Neuronal stem cell (in vitro differentiated cells): ENCODE results near the gene WDR86.

Experiments
- DNase-seq: peaks from one replicate; pipeline ENCODE4 v3.0.0-alpha.2; 2013; ENCODE audit warnings: low spot score
- H2AFZ ChIP-seq: one replicate; pipeline ENCODE4 v1.6.1; 2013; ENCODE audit warnings: mild to moderate bottlenecking, low read length, inconsistent platforms
- H2AK5ac ChIP-seq: 2 replicates; pipeline ENCODE4 v1.6.1; 2013; ENCODE audit warnings: low read depth, mild to moderate bottlenecking, inconsistent platforms, low read length, moderate library complexity, mixed read lengths
- H2BK120ac ChIP-seq: 2 replicates; pipeline ENCODE4 v1.6.1; 2013; ENCODE audit warnings: low read depth, mild to moderate bottlenecking, inconsistent platforms, low read length, moderate library complexity, mixed read lengths
- H2BK12ac ChIP-seq: one replicate; pipeline ENCODE4 v1.6.1; 2013; ENCODE audit warnings: low read length, inconsistent platforms
- H2BK15ac ChIP-seq: 2 replicates; pipeline ENCODE4 v1.6.1; 2013; ENCODE audit warnings: mild to moderate bottlenecking, low read length, inconsistent platforms, mixed read lengths
- H2BK5ac ChIP-seq: one replicate; pipeline ENCODE4 v1.6.1; 2013; ENCODE audit warnings: inconsistent platforms, mild to moderate bottlenecking, low read length, moderate library complexity
- H3K14ac ChIP-seq: one replicate; pipeline ENCODE4 v1.6.1; 2013; ENCODE audit warnings: low read length, inconsistent platforms
- H3K18ac ChIP-seq: 2 replicates; pipeline ENCODE4 v1.6.1; 2013; ENCODE audit warnings: low read length, inconsistent platforms
- H3K23ac ChIP-seq: 2 replicates; pipeline ENCODE4 v1.6.1; 2013; ENCODE audit warnings: low read depth, mild to moderate bottlenecking, mixed read lengths, low read length, inconsistent platforms; ENCODE audit not compliant: poor library complexity
- H3K27ac ChIP-seq: replicated peaks from 3 replicates; pipeline ENCODE4 v1.5.1; 2013; ENCODE audit warnings: low read length, inconsistent platforms
- H3K27me3 ChIP-seq, 3 experiments: 2 replicates each; pipeline ENCODE4 v1.6.1; 2013; ENCODE audit warnings: low read length in 3 of 3, mild to moderate bottlenecking in 2 of 3, inconsistent platforms in 1 of 3, low read depth in 1 of 3, mixed read lengths in 1 of 3, moderate library complexity in 1 of 3; ENCODE audit not compliant: control insufficient read depth in 3 of 3, insufficient read depth in 3 of 3
- H3K36me3 ChIP-seq, 2 donors: replicated peaks in 1 of 2; 2 replicates each; pipeline ENCODE4 v1.6.1; 2013; ENCODE audit warnings: low read length in 2 of 2; ENCODE audit not compliant: control insufficient read depth in 2 of 2, insufficient read depth in 2 of 2
- H3K4ac ChIP-seq: 2 replicates; pipeline ENCODE4 v1.6.1; 2013; ENCODE audit warnings: inconsistent platforms, mild to moderate bottlenecking, low read length, moderate library complexity
- H3K4me1 ChIP-seq, 2 donors: 1 replicate in 1 of 2; 2 replicates in 1 of 2; pipeline ENCODE4 v1.6.1; 2013; ENCODE audit warnings: low read length in 2 of 2, low read depth in 1 of 2; ENCODE audit not compliant: control insufficient read depth in 2 of 2, insufficient read depth in 1 of 2
- H3K4me2 ChIP-seq: one replicate; pipeline ENCODE4 v1.6.1; 2013; ENCODE audit warnings: mild to moderate bottlenecking, low read length, inconsistent platforms; ENCODE audit not compliant: insufficient read depth, poor library complexity, severe bottlenecking
- H3K4me3 ChIP-seq, 2 donors: 2 replicates each; pipeline ENCODE4 v1.5.1; 2013; ENCODE audit warnings: low read length in 2 of 2, mild to moderate bottlenecking in 2 of 2, inconsistent platforms in 1 of 2, moderate library complexity in 1 of 2
- H3K79me1 ChIP-seq: one replicate; pipeline ENCODE4 v1.6.1; 2013; ENCODE audit warnings: low read depth, mild to moderate bottlenecking, inconsistent platforms, low read length, moderate library complexity
- H3K9ac ChIP-seq: one replicate; pipeline ENCODE4 v1.6.1; 2013; ENCODE audit warnings: mild to moderate bottlenecking, low read depth, low read length, inconsistent platforms; ENCODE audit not compliant: poor library complexity
- H3K9me3 ChIP-seq, 2 donors: replicated peaks in 1 of 2; 2 replicates each; pipeline versions ENCODE3 to v1.6.1; 2013; ENCODE audit warnings: low read length in 2 of 2, mild to moderate bottlenecking in 2 of 2, inconsistent platforms in 1 of 2, low read depth in 1 of 2, mixed read lengths in 1 of 2, moderate library complexity in 1 of 2; ENCODE audit not compliant: control insufficient read depth in 2 of 2, insufficient read depth in 1 of 2
- H4K8ac ChIP-seq: one replicate; pipeline ENCODE4 v1.6.1; 2013; ENCODE audit warnings: low read depth, mild to moderate bottlenecking, inconsistent platforms, low read length, moderate library complexity
- H4K91ac ChIP-seq: one replicate; pipeline ENCODE4 v1.6.1; 2013; ENCODE audit warnings: low read length, low read depth, mild to moderate bottlenecking, inconsistent platforms; ENCODE audit not compliant: poor library complexity
- WGBS, 2 donors: extraction: QIAGEN DNeasy Blood & Tissue Kit; methylation state at CpG; one replicate each; pipeline ENCODE4 v1.1.7; 2013; ENCODE audit warnings: missing lambda C conversion rate in 2 of 2, mixed read lengths in 1 of 2; ENCODE audit not compliant: insufficient read length in 2 of 2, insufficient replicate concordance in 1 of 2; ENCODE audit errors: extremely low coverage in 2 of 2; 5-methylcytosine and 5-hydroxymethylcytosine counted together

Gene WDR86

DNA sequence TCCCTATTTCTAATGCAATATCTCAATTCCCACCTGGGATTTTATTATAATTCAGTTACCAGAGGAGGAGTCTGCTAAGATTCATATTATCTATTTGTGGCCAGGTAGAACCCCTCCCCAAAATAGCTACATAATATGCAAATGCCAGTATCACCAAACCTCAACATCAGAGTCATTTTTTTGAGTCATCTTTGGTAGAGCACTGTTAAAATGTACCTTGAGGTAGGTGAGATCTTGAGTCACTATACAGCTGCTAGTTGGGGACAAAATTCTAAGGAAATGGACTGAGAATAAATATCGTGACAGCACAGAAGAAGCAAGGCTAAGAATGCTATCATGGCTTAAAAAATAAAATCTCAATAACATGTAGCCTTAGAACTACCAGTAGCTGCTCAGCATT lies 34.8 kb upstream of the WDR86 start:
- Histone ChIP-seq H3K4me2 (no peak overlapping the region), H2BK5ac (no peak overlapping the region), H3K18ac (no peak overlapping the region), H4K8ac (no peak overlapping the region), H3K23ac (no peak overlapping the region), H3K79me1 (no peaks in the 10 kb centered on the region), H3K4ac (no peak overlapping the region), H2BK120ac (no peak overlapping the region), H3K9ac (no peak overlapping the region), H2BK12ac (no peak overlapping the region), H3K9me3 (peaks cover 0 to 3% of the 10 kb centered on the region in 2 donors), H3K27me3 (peaks cover 0 to 39% (median 17%) of the 10 kb centered on the region in 3 experiments), H3K14ac (no peak overlapping the region), H3K36me3 (no peaks in the 10 kb centered on the region), H2AFZ (no peak overlapping the region), H3K27ac (no peak overlapping the region), H4K91ac (no peak overlapping the region), H2BK15ac (no peak overlapping the region), H3K4me3 (no peak overlapping the region), H2AK5ac (no peak overlapping the region), H3K4me1 (peaks cover 6 to 7% of the 10 kb centered on the region in 2 donors)
- DNase-seq = no peak
- no CpG with 5 or more reads among the region's 1 CpG for WGBS, 2 donors

DNA sequence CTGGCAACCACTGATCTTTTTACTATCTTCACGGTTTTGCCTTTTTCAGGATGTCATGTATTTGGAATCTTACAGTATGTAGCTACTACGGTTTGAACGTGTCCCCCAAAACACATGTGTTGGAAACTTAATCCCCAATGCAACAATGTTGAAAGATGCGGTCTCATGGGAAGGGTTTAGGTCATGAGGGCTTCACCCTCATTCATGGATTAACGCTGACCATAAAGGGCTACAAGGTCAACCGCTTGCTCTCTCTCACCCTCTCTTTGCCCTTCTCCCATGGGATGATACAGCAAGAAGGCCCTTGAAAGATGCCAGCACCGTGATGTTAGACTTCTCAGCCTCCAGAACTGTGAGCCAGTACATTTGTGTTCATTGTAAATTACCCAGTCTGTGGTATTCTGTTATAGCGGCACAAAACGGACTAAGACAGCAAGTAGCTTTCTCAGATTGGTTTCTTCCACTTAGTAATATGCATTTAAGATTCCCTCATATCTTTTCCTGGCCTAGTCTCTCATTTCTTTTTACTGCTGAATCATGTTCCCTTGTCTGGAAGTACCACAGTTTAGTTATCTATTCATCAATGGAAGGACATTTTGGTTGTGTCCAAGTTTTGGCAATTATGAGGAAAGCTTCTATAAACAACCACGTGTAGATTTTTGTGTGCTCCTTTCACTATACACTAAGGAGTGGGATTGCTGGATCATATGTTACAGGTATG lies 33.1 kb upstream of the WDR86 start:
- no peaks in the 10 kb centered on the region for H3K79me1 ChIP-seq
- WGBS, 2 donors = no CpG with 5 or more reads among the region's 10 CpGs

DNA sequence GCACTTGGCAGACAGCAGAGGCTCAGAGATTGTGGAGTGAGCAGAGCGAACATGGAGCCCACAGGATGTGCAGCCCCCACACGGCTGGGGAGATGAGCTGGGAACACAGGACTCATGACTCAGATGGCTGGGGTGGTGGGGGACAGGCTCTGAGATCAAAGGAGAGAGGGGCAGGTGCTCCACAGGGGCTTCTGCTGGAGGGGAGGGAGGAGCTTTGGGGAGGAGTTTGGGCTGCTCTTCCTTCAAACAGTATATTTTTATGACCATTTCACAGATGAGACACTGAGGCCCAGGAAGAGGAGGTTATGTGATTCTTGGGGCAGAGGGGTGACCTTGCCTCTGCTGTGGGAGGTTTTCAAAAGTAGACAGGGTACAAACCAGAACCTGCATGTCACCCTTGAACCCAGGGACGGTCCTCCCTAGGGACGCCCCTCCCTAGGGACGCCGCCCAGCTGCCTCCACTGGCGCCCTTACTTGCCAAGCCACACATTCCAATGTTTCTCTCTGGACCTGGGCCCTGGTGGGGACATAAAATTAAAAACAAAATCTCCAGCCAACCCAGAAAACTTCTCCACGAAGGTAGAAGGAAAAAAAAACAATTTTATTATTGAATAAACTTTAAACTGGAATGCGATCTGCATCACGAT lies 31.1 kb upstream of the WDR86 start:
- H2AK5ac ChIP-seq = peak overlapping the region; percentile 83
- WGBS, 2 donors = no CpG with 5 or more reads among the region's 10 CpGs
- H2BK15ac ChIP-seq = peak overlapping the region; percentile 73
- H3K4ac ChIP-seq = no peak overlapping the region
- H4K8ac ChIP-seq = no peak overlapping the region
- peak overlapping the region; percentile 64 for H2BK12ac ChIP-seq
- no peak overlapping the region for H3K4me2 ChIP-seq
- DNase-seq = no peak
- no peak overlapping the region for H3K23ac ChIP-seq
- no peaks in the 10 kb centered on the region for H3K36me3 ChIP-seq
- H3K27me3 ChIP-seq = peaks cover 0 to 71% (median 8%) of the 10 kb centered on the region in 3 experiments
- no peak overlapping the region for H3K27ac ChIP-seq
- H3K18ac ChIP-seq = peak overlapping the region; percentile 93
- H2BK5ac ChIP-seq = no peak overlapping the region
- peaks cover 2 to 10% of the 10 kb centered on the region in 2 donors for H3K9me3 ChIP-seq
- H2AFZ ChIP-seq = peak overlapping the region; percentile 23
- H3K14ac ChIP-seq = no peak overlapping the region
- peaks cover 7 to 10% of the 10 kb centered on the region in 2 donors for H3K4me1 ChIP-seq
- H4K91ac ChIP-seq = no peak overlapping the region
- no peaks in the 10 kb centered on the region for H3K79me1 ChIP-seq
- peak overlapping the region; percentile 55 for H3K9ac ChIP-seq
- H2BK120ac ChIP-seq = no peak overlapping the region
- H3K4me3 ChIP-seq = no peak overlapping the region

More for the DNA sequence above, 33.1 kb upstream of the WDR86 start:
- H3K4me1 ChIP-seq = peaks cover 7 to 10% of the 10 kb centered on the region in 2 donors
- no peak overlapping the region for H3K4ac ChIP-seq
- no peak overlapping the region for H2BK120ac ChIP-seq
- H2AK5ac ChIP-seq = no peak overlapping the region
- H3K18ac ChIP-seq = no peak overlapping the region
- no peak overlapping the region for H4K91ac ChIP-seq
- no peak overlapping the region for H4K8ac ChIP-seq
- peaks cover 0 to 55% (median 11%) of the 10 kb centered on the region in 3 experiments for H3K27me3 ChIP-seq
- no peak overlapping the region for H3K4me2 ChIP-seq
- no peak overlapping the region for H3K23ac ChIP-seq
- no peak overlapping the region for H3K4me3 ChIP-seq
- H3K9ac ChIP-seq = no peak overlapping the region
- no peak overlapping the region for H2BK12ac ChIP-seq
- H3K9me3 ChIP-seq = peaks cover 2 to 10% of the 10 kb centered on the region in 2 donors
- H2AFZ ChIP-seq = no peak overlapping the region
- no peak overlapping the region for H3K27ac ChIP-seq
- no peak overlapping the region for H2BK15ac ChIP-seq
- no peaks in the 10 kb centered on the region for H3K36me3 ChIP-seq
- DNase-seq = no peak
- no peak overlapping the region for H3K14ac ChIP-seq
- H2BK5ac ChIP-seq = no peak overlapping the region
